HUES6 (cell line): ENCODE results near the gene SOCS3.
"Not testable (repeated sequence)": the region's sequence is repeated elsewhere in the genome, so short reads cannot be mapped to it uniquely, and the experiment has no call there.

Source experiments
- H3K27ac ChIP-seq: 2 replicates; pipeline ENCODE4 v1.7.0; 2013; ENCODE audit warnings: low read depth, mild to moderate bottlenecking, low read length, inconsistent platforms
- H3K27me3 ChIP-seq: 2 replicates; pipeline ENCODE4 v1.6.1; 2013; ENCODE audit warnings: low read length; ENCODE audit not compliant: control insufficient read depth, insufficient read depth
- H3K36me3 ChIP-seq: 2 replicates; pipeline ENCODE4 v1.6.1; 2013; ENCODE audit warnings: low read length; ENCODE audit not compliant: control insufficient read depth, insufficient read depth
- H3K4me1 ChIP-seq: 2 replicates; pipeline ENCODE4 v1.6.1; 2013; ENCODE audit warnings: low read length; ENCODE audit not compliant: control insufficient read depth, insufficient read depth
- H3K4me3 ChIP-seq: 2 replicates; pipeline ENCODE4 v1.5.1; 2013; ENCODE audit warnings: low read depth, low read length
- H3K9ac ChIP-seq: one replicate; pipeline ENCODE4 v1.6.1; 2013; ENCODE audit warnings: mild to moderate bottlenecking, low read length
- H3K9me3 ChIP-seq: 2 replicates; pipeline ENCODE4 v1.6.1; 2013; ENCODE audit warnings: low read depth, low read length; ENCODE audit not compliant: control insufficient read depth, insufficient read depth

SOCS3 gene

DNA sequence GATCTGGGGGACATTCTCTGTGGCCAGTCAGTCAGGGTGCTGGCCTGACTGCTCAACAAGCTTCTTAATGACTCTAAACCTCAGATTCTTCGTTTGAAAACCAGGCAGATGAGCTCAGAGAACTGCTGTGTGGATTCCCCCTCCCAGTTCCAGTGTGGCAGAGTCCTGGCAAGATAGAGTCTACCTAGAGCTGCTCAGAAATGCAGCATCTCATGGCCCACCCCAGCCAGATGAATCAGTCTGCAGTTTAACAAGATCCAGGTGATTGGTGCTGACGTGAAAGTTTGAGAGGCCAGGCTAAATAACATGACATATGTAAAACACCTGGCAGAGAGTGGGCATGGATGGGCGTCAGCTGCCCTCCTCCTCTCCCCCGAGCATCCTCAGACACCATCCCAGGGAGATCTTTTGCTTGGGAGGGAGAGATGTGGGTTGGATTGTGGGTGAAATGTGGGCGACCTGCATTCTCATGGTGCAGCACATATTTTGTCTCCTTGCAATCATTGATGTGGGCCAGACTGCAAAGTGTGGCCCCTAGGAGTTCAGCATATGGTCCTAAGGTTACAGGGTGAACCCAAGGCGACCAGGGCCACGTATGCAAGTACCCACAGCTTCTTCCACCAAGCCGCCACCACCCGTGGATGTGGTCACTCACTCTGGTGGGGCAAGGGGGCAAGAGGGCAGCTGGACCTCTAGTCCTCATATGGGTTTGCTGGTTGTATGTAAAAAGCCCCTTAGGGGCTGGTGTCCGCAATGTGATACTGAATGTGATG lies 19.5 kb downstream of the SOCS3 start:
- no peaks in the 10 kb centered on the region for H3K36me3 ChIP-seq
- H3K27me3 ChIP-seq: peaks cover 28% of the 10 kb centered on the region; the same call in 1 of the 2 replicates
- peaks cover 25% of the 10 kb centered on the region for H3K4me1 ChIP-seq
- no peak overlapping the region for H3K27ac ChIP-seq
- no peaks in the 10 kb centered on the region for H3K9me3 ChIP-seq
- no peak overlapping the region for H3K4me3 ChIP-seq
- no peak overlapping the region for H3K9ac ChIP-seq

DNA sequence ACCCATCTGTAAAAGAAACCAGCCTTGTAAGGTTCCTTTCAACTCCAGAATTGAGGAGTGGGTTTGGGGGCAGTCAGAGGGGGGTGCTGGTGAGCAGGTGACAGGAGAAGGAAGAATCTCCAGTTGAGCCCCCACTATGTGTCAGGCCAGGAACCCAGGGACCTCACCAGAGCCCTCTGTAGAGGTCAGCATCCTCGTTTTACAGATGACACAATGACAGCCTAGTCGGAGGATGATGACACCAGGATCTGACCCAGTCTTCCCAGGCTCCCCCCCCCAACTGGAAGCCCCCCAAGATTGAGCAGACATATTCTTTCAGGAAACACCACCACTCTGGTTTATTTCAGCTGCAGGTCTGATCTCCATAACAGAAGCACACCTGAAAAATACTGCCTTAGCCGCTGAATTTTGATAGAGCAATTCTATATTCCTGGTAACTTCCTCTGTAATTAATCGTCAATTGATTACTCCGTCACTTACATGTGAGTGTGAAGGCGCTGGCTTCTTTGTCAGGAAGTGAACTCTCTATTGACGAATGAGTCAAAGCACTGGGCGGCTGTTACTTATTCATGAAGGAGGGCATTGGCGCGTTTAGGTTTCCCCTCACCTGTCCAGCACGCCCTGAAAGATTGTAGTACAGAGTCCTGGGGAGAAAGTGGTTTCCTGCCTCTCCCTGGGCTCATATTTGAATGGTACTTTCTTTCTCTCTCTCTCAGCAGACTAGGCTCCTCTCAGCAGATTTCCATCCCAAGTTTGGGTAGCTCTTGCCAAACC lies 21.2 kb downstream of the SOCS3 start:
- Histone ChIP-seq H3K27ac (no peak overlapping the region), H3K9me3 (no peaks in the 10 kb centered on the region), H3K4me3 (no peak overlapping the region), H3K9ac (no peak overlapping the region), H3K36me3 (no peaks in the 10 kb centered on the region), H3K4me1 (peaks cover 27% of the 10 kb centered on the region), H3K27me3 (peaks cover 20% of the 10 kb centered on the region; the same call in 1 of the 2 replicates)

DNA sequence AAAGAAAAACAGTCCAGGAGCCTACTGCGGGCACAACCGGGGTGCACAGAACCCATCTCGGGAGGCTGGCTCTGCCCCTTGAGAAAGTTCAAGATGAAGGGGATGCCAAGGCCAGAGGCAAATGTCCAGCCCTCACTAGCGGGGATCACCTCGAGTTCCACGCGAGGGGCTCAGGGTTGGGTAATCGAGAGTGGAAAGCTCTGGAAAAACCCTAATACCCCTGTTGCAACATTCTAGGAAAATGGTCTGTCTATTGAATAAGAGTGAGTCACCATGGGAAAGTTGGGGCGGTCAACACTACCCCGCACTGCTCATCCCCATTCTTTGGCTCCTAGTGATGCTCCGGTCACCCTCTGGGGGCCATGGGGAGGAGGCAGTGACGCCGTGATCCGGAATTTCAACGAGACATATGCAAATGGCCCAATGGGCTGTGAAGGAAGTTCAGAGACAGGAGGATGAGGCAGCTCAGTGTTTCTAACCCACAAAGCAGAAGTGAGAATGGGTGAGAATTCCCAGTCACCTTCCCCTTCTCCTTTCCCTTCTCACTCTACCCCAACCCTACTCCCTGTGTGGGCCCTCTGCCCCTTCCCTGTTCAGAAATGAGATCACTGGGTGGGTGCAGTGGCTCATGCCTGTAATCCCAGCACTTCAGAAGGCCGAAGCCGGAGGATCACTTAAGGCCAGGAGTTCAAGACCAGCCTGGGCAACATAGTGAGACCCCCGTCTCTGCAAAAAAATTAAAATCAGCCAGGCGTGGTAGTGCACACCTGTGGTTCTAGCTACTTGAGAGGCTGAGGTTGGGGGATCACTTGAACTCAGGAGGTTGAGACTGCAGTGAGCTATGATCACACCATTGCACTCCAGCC lies 22.4 kb downstream of the SOCS3 start:
- Histone ChIP-seq H3K4me1 (peaks cover 15% of the 10 kb centered on the region), H3K4me3 (no peak overlapping the region), H3K9me3 (no peaks in the 10 kb centered on the region), H3K9ac (no peak overlapping the region), H3K36me3 (no peaks in the 10 kb centered on the region), H3K27me3 (peaks cover 17% of the 10 kb centered on the region; the same call in 1 of the 2 replicates), H3K27ac (no peak overlapping the region)

DNA sequence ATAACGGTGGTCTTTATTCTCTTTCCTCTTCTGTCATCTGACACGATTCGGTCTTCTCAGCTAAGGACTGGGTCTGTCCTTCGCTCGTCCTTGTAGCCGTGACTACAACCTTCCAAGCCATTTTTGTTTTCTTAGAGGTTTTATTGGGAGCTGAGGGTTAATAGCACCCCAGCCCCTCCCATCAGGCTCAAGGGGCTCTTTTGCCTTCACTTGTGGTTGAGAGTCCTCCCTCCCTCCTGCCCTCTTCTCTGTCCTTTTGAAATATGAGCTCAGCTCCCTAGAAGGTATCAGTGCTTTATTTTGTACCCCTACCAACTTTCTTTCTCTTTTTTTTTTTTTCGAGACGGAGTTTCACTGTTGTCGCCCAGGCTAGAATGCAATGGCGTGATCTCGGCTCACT lies 24.7 kb downstream of the SOCS3 start:
- Histone ChIP-seq H3K4me3 (no peak overlapping the region), H3K9ac (no peak overlapping the region), H3K27me3 (no peaks in the 10 kb centered on the region; the same call in 1 of the 2 replicates), H3K27ac (no peak overlapping the region), H3K9me3 (no peaks in the 10 kb centered on the region), H3K36me3 (no peaks in the 10 kb centered on the region), H3K4me1 (peaks cover 12% of the 10 kb centered on the region; the same call in 1 of the 2 replicates)

DNA sequence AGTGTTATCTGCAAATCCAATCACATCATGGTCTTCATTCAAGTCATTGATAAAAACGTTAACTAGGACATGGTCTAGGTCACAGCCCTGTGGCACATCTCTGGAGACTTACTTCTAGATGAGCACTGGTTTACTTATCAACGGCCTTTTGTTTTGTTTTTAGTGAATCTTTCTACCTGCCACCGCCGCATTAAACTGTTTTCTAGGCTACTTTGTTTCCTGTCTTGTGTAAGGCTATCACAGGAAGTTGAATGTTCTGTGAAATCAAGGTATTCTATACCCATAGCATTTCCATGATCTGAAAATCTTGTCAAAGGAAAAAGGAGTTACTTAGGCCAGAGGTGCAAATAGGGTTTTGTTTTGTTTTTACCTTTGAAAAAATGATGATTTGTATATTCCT lies 26.9 kb downstream of the SOCS3 start:
- Histone ChIP-seq H3K9me3 (no peaks in the 10 kb centered on the region), H3K36me3 (no peaks in the 10 kb centered on the region), H3K4me3 (no peak overlapping the region), H3K9ac (no peak overlapping the region), H3K27ac (no peak overlapping the region), H3K4me1 (peaks cover 8% of the 10 kb centered on the region; the same call in 1 of the 2 replicates), H3K27me3 (no peaks in the 10 kb centered on the region)

DNA sequence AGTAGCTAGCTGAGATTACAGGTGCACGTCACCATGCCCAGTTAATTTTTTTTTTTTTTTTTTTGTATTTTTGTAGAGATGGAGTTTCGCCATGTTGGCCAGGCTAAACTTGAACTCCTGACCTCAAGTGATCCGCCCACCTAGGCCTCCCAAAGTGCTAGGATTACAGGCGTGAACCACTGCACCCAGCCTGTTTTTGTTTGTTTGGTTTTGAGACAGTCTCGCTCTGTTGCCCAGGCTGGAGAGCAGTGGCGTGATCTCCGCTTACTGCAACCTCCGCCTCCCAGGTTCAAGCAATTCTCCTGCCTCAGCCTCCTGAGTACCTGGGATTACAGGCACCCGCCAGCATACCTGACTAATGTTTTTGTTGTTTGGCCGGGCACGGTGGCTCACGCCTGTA lies 28.5 kb downstream of the SOCS3 start:
- H3K27ac ChIP-seq, H3K4me1 ChIP-seq: not testable (repeated sequence)

DNA sequence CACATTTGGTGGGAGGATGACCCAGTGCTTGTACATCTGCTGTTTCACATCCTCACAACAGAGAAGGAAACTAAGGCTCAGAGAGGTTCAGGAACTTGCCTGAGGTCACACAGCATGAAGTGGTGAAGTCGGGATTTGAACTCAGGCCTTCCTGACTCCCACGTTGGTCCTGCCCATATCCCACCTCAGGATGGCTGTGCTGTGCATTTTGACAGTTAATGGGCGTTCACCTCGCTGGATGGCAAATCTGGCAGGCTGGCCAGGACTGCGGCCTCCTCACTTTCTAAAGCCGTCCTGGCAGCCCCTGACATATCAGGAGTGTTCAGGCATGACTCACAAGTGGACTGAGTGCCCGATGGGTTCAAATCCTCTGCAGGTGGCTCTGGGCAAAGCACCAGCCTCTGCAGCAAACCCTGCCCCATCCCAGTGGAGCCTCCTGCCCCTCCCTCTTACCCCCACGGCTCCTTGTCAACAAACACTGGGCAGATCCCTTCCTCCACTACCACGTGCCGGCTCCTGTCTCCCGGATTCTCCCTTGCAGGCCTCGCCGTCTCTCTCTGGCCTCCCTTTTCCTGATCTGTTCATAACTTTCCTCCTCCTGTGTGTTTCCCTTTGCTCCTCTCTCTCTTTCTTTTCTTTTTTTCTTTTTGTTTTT lies 29.2 kb downstream of the SOCS3 start:
- Histone ChIP-seq H3K4me3 (no peak overlapping the region), H3K27me3 (no peaks in the 10 kb centered on the region), H3K36me3 (no peaks in the 10 kb centered on the region), H3K9ac (no peak overlapping the region), H3K9me3 (no peaks in the 10 kb centered on the region), H3K4me1 (peaks cover 9% of the 10 kb centered on the region; the same call in 1 of the 2 replicates), H3K27ac (no peak overlapping the region)

More for the DNA sequence above, 28.5 kb downstream of the SOCS3 start:
- not testable (repeated sequence) for H3K9ac ChIP-seq, H3K27me3 ChIP-seq, H3K9me3 ChIP-seq, H3K36me3 ChIP-seq, H3K4me3 ChIP-seq

DNA sequence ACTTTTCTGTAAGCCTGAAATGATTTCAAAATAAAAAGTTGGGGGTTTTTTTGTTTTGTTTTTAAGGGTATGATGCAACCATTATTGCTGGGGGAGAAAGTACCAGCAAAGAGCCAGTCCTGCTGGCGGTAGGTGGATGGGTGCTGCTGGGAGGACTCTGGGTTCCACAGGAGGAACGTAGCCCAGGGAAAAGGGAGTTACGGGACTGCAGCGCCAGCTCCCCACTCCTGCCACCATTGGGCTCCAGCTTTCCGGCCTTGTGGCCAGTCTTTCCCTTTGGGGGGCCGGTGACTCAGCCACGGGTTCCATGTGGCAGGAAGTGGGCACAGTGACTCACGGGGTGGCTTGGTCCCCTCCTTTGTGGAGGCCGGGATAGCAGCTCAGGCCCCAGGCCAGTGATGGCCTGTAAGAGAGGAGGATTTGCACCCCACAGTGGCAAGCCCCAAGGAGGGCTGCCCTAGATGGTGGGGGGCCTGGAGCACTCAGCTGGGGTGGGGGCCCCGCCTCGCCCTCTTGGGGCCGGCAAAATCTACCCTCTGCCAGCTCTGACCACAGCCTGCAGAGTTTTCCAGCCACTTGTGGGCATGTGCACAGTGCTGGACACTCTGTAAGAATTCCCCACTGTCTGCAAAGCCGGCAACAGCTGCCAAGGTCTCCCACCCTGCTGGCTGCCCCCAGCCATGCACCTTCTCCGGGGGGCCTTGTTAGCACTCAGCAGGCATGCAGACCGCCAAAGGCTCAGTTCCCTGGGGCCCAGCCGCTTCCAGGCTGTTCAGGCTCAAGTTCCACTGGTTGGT lies 30.4 kb downstream of the SOCS3 start:
- Histone ChIP-seq H3K4me1 (peaks cover 16% of the 10 kb centered on the region), H3K9ac (no peak overlapping the region), H3K36me3 (no peaks in the 10 kb centered on the region), H3K27ac (no peak overlapping the region), H3K4me3 (no peak overlapping the region), H3K27me3 (no peaks in the 10 kb centered on the region), H3K9me3 (no peaks in the 10 kb centered on the region)

DNA sequence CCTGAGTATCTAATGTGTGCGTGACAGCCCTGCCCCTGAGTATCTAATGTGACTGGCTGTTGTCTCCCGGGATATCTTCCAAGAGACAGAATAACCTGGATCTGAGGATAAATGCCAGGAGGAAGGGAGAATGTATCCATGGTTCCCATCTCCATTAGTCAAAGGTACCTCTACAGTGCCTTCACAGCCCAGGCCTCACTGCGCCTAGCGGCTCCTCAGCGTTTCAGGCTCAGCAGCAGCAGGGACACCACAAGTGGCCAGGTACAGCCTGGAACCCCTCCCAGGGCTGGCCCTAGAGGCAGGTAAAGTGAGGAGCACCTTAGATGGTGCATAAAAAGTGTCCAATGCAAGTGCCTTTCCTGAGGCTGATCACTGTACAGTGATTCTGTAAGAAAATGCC lies 32.0 kb downstream of the SOCS3 start:
- Histone ChIP-seq H3K27ac (no peak overlapping the region), H3K27me3 (no peaks in the 10 kb centered on the region), H3K9me3 (no peaks in the 10 kb centered on the region), H3K36me3 (no peaks in the 10 kb centered on the region), H3K9ac (no peak overlapping the region), H3K4me1 (peaks cover 28% of the 10 kb centered on the region), H3K4me3 (no peak overlapping the region)
